ENCODE results near the gene SORD.
"Not testable (repeated sequence)": the region's sequence is repeated elsewhere in the genome, so short reads cannot be mapped to it uniquely, and the experiment has no call there.

Gene SORD

DNA sequence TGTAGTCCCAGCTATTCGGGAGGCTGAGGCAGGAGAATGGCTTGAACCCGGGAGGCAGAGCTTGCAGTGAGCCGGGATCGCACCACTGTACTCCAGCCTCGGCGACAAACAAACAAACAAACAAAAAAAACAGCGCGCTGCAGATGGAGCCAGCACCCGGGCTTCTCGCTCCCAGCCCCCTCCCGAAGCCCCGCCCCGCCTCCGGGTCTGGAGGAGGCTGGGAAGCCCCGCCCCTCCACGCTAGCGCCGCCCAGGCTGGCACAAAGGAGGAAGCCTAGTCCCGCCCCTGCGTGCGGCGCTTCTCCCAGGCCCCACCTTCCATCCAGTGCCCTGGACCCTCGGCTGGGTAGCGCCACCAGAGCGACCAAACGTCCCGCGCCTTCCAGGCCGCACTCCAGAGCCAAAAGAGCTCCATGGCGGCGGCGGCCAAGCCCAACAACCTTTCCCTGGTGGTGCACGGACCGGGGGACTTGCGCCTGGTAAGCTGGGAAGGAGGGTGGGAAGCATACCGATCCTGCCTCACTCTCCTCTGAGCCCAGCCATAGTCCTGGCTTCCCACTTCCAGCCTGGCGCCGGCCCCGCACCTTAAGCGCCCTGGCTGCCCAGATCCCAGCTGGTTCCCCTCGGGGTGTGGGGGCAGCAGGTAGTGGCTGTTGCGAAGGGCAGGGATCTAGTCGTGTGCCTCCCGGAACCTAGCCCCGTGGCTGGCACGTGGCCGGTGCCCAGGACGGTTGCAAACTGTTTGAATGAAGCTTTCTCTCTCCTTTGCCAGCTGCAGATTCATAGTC, at the start of gene SORD:
Gene SORD (plus strand): TSS at position 325 of the 788 bp plus-strand sequence. CDS start 89 bp downstream, at position 414.
- H3K4me3 ChIP-seq (ENCODE audit: low read depth, low read length): peak within 1 kb of the TSS; percentile 74

GRCh38 chr15:44976183-44976582, 46.8 kb upstream of the SORD start:
- not testable (repeated sequence) for H3K4me3 ChIP-seq (ENCODE audit: low read depth, low read length)

GRCh38 chr15:44977781-44978180, 45.2 kb upstream of the SORD start:
- not testable (repeated sequence) for H3K4me3 ChIP-seq (ENCODE audit: low read depth, low read length)

DNA sequence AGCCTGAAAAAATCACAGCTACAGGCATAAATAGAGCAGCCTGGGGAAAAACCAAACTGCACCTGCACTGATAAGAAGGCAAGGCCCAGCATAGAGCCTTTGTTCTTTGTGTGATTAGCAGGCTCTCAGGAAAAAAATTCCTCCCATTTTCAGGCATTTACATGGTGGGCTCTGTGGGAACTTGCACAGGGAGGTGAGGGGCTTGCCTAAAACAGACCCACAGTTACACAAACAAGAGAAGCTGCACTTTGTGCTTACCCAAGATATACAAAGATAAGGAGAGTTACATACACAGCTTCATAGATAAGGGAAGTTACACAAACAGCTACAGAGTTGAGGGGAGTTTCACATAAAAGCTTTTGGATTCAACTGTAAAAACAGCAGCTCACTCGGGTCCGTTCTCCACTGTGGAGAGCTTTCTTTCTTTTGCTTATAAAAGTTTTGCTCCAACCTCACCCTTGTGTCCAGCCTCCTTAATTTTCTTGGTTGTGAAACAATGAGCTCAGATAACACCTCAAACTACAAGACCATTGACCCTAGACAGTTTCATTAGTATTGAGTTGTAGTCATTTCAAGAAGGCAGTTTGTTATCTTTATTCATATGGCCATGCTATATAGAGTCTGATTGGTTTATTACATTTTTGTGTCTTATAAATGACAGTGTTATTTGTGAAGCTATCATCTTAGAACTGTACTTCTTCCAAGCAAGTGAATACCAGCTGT, 43.2 kb upstream of the SORD start:
- not testable (repeated sequence) for H3K4me3 ChIP-seq (ENCODE audit: low read depth, low read length)

GRCh38 chr15:44984144-44984543, 38.9 kb upstream of the SORD start:
- not testable (repeated sequence) for H3K4me3 ChIP-seq (ENCODE audit: low read depth, low read length)

DNA sequence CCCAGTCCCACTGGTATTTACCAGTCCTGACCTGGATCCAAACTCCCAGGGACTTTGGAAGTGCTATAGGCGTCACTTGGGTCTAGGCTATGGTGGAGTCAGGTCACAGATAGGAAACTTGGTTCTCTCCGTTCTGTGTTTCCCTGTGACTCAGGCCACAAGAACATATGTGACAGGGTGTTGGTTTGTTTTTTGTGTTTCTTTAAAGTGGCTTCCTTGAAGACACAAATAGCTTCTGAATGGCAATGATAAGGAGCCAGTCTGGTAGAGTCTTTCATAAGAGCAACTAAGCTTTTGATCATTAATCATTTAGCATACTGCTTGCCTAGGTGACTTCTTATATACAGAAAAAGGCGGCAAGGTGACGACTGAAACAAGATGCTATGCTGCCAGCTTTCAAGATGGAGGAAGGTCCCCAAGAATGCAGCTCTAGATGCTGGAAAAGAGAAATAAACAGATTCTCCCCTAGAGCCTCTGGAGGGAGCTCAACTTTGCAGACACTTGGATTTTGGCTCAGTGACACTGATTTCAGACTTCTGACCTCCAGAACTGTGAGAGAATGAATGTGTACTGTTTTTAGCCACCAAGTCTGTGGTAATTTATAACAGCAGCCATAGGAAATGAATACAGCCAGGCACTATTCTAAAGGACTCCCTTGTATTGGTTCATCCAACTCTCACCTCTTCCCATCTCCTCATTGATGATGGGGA, 36.5 kb upstream of the SORD start:
- H3K4me3 ChIP-seq (ENCODE audit: low read depth, low read length): not testable (repeated sequence)

GRCh38 chr15:44987711-44988110, 35.3 kb upstream of the SORD start:
- not testable (repeated sequence) for H3K4me3 ChIP-seq (ENCODE audit: low read depth, low read length)

GRCh38 chr15:44988184-44988869, 34.7 kb upstream of the SORD start:
- not testable (repeated sequence) for H3K4me3 ChIP-seq (ENCODE audit: low read depth, low read length)

- H3K4me3 ChIP-seq (ENCODE audit: low read depth, low read length): not testable (repeated sequence)
Measured at GRCh38 chr15:44988870-44989219, 34.1 kb upstream of the SORD start.

- H3K4me3 ChIP-seq (ENCODE audit: low read depth, low read length): not testable (repeated sequence)
Measured at GRCh38 chr15:44997632-44998031, 25.4 kb upstream of the SORD start.

GRCh38 chr15:44999105-44999504, 23.9 kb upstream of the SORD start:
- no peak overlapping the region for H3K4me3 ChIP-seq (ENCODE audit: low read depth, low read length)

- H3K4me3 ChIP-seq (ENCODE audit: low read depth, low read length): not testable (repeated sequence)
Measured at GRCh38 chr15:45001180-45001579, 21.8 kb upstream of the SORD start.

DNA sequence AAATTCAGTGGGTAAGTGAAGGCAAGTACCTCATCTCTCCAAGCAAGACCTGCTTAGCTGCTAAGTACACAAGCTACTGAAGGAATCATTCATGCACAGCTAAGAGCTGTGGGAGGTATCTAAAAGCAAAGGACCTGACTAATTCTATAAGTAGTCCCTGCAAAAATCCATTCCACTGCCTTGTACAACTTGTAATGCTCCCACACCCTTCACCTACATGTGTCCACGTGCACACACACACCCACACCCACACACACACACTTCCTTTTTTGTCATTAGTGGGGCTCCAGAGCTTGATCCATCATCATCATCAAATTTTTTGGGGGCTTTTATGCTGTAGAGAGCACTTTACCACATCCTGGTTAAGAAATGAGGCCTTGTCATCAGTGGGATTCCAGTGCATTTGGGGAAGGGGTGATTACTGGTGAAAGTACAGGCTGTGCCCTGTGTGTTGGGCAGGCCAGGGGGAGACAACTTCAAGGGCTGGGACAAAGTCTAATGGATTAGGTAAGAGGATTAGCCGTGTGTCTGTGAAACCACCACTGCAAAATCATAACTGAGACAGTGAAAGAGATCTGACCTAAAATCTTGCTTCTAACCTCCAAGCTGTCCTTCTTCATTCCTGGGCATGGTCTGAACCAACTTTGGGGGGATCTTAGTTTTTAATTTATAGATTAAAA, 19.1 kb upstream of the SORD start:
- not testable (repeated sequence) for H3K4me3 ChIP-seq (ENCODE audit: low read depth, low read length)

DNA sequence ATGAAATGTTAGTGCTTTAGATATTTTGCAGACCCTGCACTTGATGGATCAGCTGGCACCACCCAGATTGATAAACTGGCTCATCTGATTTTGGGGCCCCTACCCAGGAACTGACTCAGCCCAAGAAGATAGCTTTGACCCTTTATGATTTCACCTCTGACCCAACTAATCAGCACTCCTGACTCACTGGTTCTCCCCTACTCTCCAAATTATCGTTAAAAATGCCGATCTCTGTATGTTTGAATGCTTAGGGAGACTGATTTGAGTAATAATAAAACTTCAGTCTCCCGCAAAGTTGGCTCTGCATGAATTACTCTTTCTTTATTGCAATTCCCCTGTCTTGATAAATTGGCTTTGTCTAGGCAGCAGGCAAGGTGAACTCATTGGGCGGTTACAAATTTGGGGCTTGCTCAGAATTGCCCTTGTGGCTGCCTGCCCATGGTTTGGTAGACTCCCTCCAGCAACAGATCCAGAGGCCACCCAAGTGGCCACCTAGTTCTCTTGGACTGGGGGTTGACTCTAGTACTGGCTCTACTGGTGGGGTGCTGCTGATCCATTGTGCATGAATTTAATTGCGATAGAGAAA, 18.3 kb upstream of the SORD start:
- H3K4me3 ChIP-seq (ENCODE audit: low read depth, low read length): not testable (repeated sequence)

GRCh38 chr15:45009046-45009445, 13.9 kb upstream of the SORD start:
- H3K4me3 ChIP-seq (ENCODE audit: low read depth, low read length): no peak overlapping the region

DNA sequence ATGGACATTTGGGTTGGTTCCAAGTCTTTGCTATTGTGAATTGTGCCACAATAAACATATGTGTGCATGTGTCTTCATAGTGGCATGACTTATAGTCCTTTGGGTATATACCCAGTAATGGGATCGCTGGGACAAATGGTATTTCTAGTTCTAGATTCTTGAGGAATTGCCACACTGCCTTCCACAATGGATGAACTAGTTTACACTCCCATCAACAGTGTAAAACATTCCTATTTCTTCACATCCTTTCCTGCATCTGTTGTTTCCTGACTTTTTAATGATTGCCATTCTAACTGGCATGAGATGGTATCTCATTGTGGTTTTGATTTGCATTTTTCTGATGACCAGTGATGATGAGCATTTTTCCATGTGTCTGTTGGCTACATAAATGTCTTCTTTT, 7.9 kb upstream of the SORD start:
- H3K4me3 ChIP-seq (ENCODE audit: low read depth, low read length): not testable (repeated sequence)

- H3K4me3 ChIP-seq (ENCODE audit: low read depth, low read length): not testable (repeated sequence)
Measured at GRCh38 chr15:45020222-45020900, 2.6 kb upstream of the SORD start.

DNA sequence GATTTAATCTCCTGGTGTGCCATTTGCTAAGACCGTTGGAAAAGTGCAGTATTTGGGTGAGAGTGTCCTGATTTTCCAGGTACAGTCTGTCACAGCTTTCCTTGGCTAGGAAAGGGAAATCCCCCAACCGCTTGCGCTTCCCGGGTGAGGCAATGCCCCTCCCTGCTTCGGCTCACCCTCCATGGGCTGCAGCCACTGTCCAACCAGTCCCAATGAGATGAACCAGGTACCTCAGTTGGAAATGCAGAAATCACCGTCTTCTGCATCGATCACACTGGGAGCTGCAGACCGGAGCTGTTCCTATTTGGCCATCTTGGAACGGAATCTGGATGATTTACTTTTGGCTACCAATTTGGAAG, 2.1 kb upstream of the SORD start:
- H3K4me3 ChIP-seq (ENCODE audit: low read depth, low read length): not testable (repeated sequence)

DNA sequence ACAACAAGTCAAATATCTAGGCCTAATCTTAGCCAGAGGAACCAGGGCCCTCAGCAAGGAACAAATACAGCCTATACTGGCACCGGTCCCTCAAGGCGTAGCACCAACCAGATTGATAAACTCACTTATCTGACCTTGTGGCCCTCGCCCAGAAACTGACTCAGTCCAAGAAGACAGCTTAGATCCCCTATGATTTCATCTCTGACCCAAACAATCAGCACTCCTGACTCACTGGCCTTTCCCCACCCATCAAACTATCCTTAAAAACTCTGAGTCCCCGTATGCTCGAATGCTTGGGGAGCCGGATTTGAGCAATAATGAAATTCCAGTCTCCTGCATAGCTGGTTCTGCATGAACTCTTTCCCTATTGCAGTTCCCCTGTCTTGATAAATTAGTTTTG, 1.6 kb upstream of the SORD start:
- no peak overlapping the region for H3K4me3 ChIP-seq (ENCODE audit: low read depth, low read length)

All from iPS-11a (cell line).